HuH-7.5 (cell line): ENCODE measurements around the gene SLC34A3.
"Not testable (repeated sequence)": the region's sequence is repeated elsewhere in the genome, so short reads cannot be mapped to it uniquely, and the experiment has no call there.

Experiments used
- DNase-seq: peaks from one replicate; pipeline ENCODE4 v3.0.0; 2011; ENCODE audit warnings: low spot score

The SLC34A3 gene

GRCh38 chr9:137228968-137229896 is 1.5 kb upstream of the SLC34A3 start:
- no peak for DNase-seq

- no peak for DNase-seq
These were observed 597 bp upstream of the SLC34A3 start for GRCh38 chr9:137229903-137230704.

GRCh38 chr9:137231372-137232039 is 805 bp downstream of the SLC34A3 start:
- no peak for DNase-seq

- DNase-seq, result no peak
These were observed 1.4 kb downstream of the SLC34A3 start for GRCh38 chr9:137232101-137232500.

- no peak for DNase-seq
These were observed 1.8 kb downstream of the SLC34A3 start for GRCh38 chr9:137232510-137232909.

GRCh38 chr9:137233143-137233980 is 2.7 kb downstream of the SLC34A3 start:
- no peak for DNase-seq

- DNase-seq, result no peak
These were observed 3.5 kb downstream of the SLC34A3 start for GRCh38 chr9:137234055-137234697.

GRCh38 chr9:137234758-137235423 is 4.2 kb downstream of the SLC34A3 start:
- no peak for DNase-seq

- peak; percentile 80 for DNase-seq
These were observed 4.9 kb downstream of the SLC34A3 start for GRCh38 chr9:137235424-137236237.

GRCh38 chr9:137236238-137236935 is 5.7 kb downstream of the SLC34A3 start:
- peak; percentile 99 for DNase-seq

GRCh38 chr9:137236936-137237421 is 6.3 kb downstream of the SLC34A3 start:
- DNase-seq, result no peak

GRCh38 chr9:137237759-137238726 is 7.3 kb downstream of the SLC34A3 start:
- no peak for DNase-seq

GRCh38 chr9:137239541-137240200 is 9.0 kb downstream of the SLC34A3 start:
- not testable (repeated sequence) for DNase-seq

- DNase-seq, result no peak
These were observed 9.7 kb downstream of the SLC34A3 start for GRCh38 chr9:137240318-137240840.

GRCh38 chr9:137240841-137241489 is 10.3 kb downstream of the SLC34A3 start, which contains the start of gene TUBB4B:
Gene TUBB4B, plus strand, starts transcription at chr9:137241287. Its CDS starts 74 bp downstream, at chr9:137241361.
- DNase-seq, result peak; percentile 100
